Activated T-helper 1 cell treated with anti-CD3 and anti-CD28 coated beads, Interleukin-12 subunit alpha, Interleukin-12 subunit beta, Interleukin-2, Interleukin-4 antibody, amounts not matched to agents 30 ng/mL and 10 ng/mL and 1 ng/mL, durations not matched to agents 14 hours and 24 hours and 36 hours (primary cell): ENCODE measurements around the gene USO1. TPM values are rescaled to one million over a fixed set of nuclear protein-coding genes. Genes with fewer than 3 reads are reported as not detected.
"Not testable (repeated sequence)": the region's sequence is repeated elsewhere in the genome, so short reads cannot be mapped to it uniquely, and the experiment has no call there.

Experiments
- DNase-seq: peaks from one replicate; pipeline ENCODE4 v3.0.0; 2021; ENCODE audit warnings: low spot score
- H3K27ac Mint-ChIP-seq: one replicate; pipeline ENCODE4 v1.8.0; 2021; ENCODE audit warnings: mild to moderate bottlenecking, mixed read lengths
- H3K27me3 Mint-ChIP-seq: one replicate; pipeline ENCODE4 v1.8.0; 2022; ENCODE audit warnings: mild to moderate bottlenecking, moderate library complexity, mixed read lengths; ENCODE audit not compliant: insufficient read depth
- H3K36me3 Mint-ChIP-seq: one replicate; pipeline ENCODE4 v1.8.0; 2021; ENCODE audit warnings: low read depth, mixed read lengths
- H3K4me1 Mint-ChIP-seq: one replicate; pipeline ENCODE4 v1.8.0; 2021; ENCODE audit warnings: low read depth, mixed read lengths
- H3K4me3 Mint-ChIP-seq: one replicate; pipeline ENCODE4 v1.8.0; 2021; ENCODE audit warnings: mild to moderate bottlenecking, moderate library complexity, mixed read lengths
- H3K9me3 Mint-ChIP-seq: one replicate; pipeline ENCODE4 v1.8.0; 2021; ENCODE audit warnings: mixed read lengths
- intact Hi-C: fragments of 100-400 bp; cut with micrococcal nuclease; formaldehyde crosslinking; loops from one replicate; pipeline ENCODE4 v1.15.1; 2024
- total RNA-seq: library from RNA; stranded (reverse); gene quantifications from 2 replicates; pipeline ENCODE4 v1.2.3, GENCODE V29; 2022

Gene USO1
- total RNA-seq, 1 donor from 2014 or later = 44.5 TPM

DNA sequence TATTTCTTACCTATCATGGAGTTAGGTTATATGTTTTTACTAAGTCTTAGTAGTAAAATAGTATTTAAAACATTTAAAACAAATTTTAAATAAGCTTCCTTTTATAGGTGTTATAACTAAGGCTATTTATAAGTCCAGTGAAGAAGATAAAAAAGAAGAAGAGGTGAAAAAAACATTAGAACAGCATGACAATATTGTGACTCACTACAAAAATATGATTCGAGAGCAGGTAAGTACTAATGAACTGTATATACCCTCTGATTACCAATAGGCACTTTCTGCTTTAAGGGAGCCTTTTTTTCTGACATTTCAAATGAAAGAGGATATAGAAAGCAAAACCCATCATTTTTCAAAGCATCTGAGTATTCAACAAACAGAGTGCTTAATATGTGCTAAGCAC lies 76.6 kb downstream of the USO1 start:
- no peak for DNase-seq
- H3K27me3 Mint-ChIP-seq = no peaks in the 10 kb centered on the region
- no peaks in the 10 kb centered on the region for H3K9me3 Mint-ChIP-seq
- no peak overlapping the region for H3K4me3 Mint-ChIP-seq
- peaks cover 18% of the 10 kb centered on the region for H3K36me3 Mint-ChIP-seq
- no peaks in the 10 kb centered on the region for H3K4me1 Mint-ChIP-seq
- H3K27ac Mint-ChIP-seq = no peak overlapping the region
- intact Hi-C loops = no loop called here

DNA sequence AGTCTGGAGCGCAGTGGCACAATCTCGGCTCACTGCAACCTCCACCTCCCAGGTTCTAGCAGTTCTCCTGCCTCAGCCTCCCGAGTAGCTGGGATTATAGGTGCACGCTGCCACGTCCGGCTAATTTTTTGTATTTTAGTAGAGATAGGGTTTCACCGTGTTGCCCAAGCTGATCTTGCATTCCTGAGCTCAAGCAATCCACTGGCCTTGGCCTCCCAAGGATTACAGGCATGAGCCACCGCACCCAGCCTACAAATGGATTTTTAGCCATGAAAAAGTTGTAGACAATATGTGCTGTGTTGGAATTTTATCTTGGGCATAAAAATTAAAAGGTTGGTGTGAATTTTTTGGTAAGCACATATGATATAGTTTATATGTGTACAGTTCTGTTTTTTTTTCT lies 81.7 kb downstream of the USO1 start:
- H3K4me1 Mint-ChIP-seq, H3K27ac Mint-ChIP-seq, DNase-seq, intact Hi-C loops, H3K9me3 Mint-ChIP-seq, H3K4me3 Mint-ChIP-seq, H3K27me3 Mint-ChIP-seq: not testable (repeated sequence)
- peaks cover 21% of the 10 kb centered on the region for H3K36me3 Mint-ChIP-seq

DNA sequence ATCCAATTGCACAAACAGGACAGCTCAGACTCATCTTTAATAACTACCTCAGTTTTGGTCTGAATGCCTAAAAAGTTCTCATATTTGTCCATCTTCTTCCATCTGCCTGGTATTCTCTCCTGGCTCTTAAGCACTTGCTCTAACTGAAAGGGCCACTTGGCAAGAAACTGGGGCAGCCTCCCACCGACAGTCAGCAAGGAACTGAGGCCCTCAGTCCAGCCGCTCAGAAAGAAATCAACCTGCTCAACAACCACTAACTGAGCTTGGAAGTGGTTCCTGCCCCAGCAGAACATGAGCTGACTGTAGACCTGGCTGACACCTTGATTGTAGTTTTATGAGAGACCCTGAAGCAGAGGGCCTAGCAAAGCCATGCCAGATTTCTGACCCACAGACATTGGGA lies 93.5 kb downstream of the USO1 start:
- H3K4me3 Mint-ChIP-seq = no peak overlapping the region
- H3K36me3 Mint-ChIP-seq = peaks cover 24% of the 10 kb centered on the region
- no peaks in the 10 kb centered on the region for H3K27me3 Mint-ChIP-seq
- intact Hi-C loops = no loop called here
- no peaks in the 10 kb centered on the region for H3K9me3 Mint-ChIP-seq
- no peaks in the 10 kb centered on the region for H3K4me1 Mint-ChIP-seq
- no peak overlapping the region for H3K27ac Mint-ChIP-seq
- DNase-seq = no peak

DNA sequence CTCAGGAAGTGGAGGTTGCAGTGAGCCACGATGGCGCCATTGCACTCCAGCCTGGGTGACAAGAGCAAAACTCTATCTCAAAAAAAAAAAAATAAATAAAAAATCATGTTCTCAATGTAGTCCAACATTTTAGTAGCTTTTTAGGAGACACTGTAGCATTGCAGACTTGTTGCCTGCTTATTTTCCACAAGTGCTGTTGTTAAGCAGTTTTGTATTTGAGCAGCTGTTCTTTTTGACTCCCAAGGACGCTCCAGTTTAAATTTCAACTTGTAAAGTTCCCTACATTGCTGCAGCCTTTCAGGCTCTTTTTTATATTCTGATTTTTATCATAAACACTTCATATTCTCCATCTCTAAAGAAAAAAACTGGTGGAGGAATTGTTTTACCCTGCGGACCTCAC lies 94.7 kb downstream of the USO1 start:
- intact Hi-C loops = no loop called here
- peaks cover 23% of the 10 kb centered on the region for H3K36me3 Mint-ChIP-seq
- no peaks in the 10 kb centered on the region for H3K4me1 Mint-ChIP-seq
- no peak overlapping the region for H3K4me3 Mint-ChIP-seq
- no peak overlapping the region for H3K27ac Mint-ChIP-seq
- H3K9me3 Mint-ChIP-seq = no peaks in the 10 kb centered on the region
- no peaks in the 10 kb centered on the region for H3K27me3 Mint-ChIP-seq
- DNase-seq = no peak

DNA sequence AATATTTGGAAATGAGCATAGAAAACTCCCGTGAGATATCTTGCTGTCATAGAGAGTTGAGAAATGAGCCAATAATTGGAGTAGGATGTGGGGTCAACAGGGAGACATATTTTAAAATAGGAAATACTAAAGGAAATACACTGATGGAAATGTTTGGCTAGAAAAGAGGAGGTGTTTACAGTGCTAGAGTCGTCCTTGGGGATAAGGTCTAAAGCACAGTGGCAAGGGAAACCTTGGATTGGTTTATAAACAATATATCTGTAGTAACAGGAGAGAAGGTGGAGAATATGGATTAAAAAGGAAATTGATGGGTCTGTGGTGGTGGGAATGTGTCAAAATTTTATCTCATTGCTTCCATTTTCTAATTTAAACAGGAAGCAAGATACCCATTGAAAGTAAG lies 95.8 kb downstream of the USO1 start:
- no peaks in the 10 kb centered on the region for H3K9me3 Mint-ChIP-seq
- no peak overlapping the region for H3K4me3 Mint-ChIP-seq
- intact Hi-C loops = no loop called here
- no peaks in the 10 kb centered on the region for H3K27me3 Mint-ChIP-seq
- DNase-seq = no peak
- peaks cover 13% of the 10 kb centered on the region for H3K36me3 Mint-ChIP-seq
- H3K27ac Mint-ChIP-seq = no peak overlapping the region
- no peaks in the 10 kb centered on the region for H3K4me1 Mint-ChIP-seq

DNA sequence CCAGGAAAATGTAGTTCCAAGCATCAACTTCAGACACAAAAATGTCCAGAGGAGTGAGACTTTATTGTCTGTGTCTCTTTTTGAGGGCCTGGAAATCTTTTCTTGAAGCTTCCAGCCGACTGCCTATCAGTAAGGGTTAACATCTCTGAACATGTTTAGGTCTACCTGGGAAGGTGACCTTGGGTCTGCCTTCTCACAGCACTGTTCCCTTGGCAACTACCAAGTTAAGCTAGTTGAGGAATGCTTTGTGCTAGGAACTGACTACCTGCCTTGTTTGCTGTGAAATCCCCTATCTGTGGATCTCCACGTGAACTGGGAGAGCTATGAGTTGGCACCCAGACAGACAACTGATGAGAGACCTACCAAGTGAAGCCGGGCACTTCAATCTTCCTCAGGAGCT lies 96.3 kb downstream of the USO1 start:
- H3K4me1 Mint-ChIP-seq = no peaks in the 10 kb centered on the region
- no peak overlapping the region for H3K27ac Mint-ChIP-seq
- DNase-seq = no peak
- peaks cover 9% of the 10 kb centered on the region for H3K36me3 Mint-ChIP-seq
- H3K4me3 Mint-ChIP-seq = no peak overlapping the region
- no peaks in the 10 kb centered on the region for H3K9me3 Mint-ChIP-seq
- no peaks in the 10 kb centered on the region for H3K27me3 Mint-ChIP-seq
- intact Hi-C loops = no loop called here

DNA sequence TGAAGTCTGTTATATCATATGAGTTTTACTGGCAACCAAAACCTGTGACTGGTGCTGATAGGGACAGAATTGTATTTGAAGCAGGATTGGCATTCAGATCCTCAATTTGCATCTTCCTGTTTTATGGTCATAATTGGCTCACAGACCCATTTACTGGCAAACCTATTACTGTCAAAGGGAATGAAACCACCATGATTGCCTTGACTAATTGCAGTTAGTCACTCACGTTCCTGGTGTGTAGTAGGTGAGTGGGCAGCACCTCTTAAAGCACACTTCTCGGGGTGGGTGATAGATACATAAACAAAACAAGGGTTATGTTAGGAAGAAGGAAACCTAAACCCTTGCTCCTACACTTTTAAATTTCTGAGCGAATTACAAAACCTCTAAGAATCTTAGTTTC lies 96.8 kb downstream of the USO1 start:
- Mint-ChIP-seq H3K4me1 (no peaks in the 10 kb centered on the region), H3K9me3 (no peaks in the 10 kb centered on the region), H3K4me3 (no peak overlapping the region), H3K27me3 (no peaks in the 10 kb centered on the region), H3K36me3 (peaks cover 6% of the 10 kb centered on the region), H3K27ac (no peak overlapping the region)
- intact Hi-C loops = no loop called here
- no peak for DNase-seq

DNA sequence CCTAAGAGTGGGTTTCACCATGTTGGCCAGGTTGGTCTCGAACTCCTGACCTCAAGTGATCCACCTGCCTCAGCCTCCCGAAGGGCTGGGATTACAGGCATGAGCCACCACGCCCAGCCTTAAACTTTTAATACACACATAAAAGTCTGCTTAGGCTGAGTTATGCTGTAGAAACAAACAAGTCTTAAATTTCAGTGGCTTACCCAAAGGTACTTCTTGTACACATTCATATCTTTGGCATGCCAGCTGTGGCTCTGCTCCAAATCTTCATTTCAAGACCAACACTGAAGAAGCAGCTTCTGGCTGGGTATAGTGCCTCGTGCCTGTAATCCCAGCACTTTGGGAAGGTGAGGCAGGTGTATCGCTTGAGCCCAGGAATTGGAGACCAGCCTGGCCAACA lies 97.6 kb downstream of the USO1 start:
- Mint-ChIP-seq H3K4me3 (no peak overlapping the region), H3K27ac (no peak overlapping the region), H3K36me3 (peaks cover 4% of the 10 kb centered on the region), H3K27me3 (no peaks in the 10 kb centered on the region), H3K4me1 (no peaks in the 10 kb centered on the region), H3K9me3 (no peaks in the 10 kb centered on the region)
- intact Hi-C loops = no loop called here
- DNase-seq = no peak

DNA sequence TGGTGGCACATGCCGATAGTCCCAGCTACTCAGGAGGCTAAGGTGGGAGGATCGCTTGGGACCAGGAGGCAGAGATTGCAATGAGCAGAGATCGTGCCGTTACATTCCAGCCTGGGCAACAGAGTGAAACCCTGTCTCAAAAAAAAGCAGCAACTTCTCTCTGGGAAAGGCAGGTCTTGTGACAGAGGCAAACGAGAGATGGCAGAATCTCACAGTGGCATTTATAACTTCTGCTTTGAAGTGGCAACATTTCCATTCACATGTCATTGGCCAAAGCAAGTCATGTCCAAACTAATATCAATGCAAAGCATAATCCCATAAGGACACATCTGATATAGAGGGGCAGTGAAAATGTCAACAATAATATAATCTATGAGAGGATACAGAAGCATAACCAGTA lies 98.0 kb downstream of the USO1 start:
- Mint-ChIP-seq H3K27ac (no peak overlapping the region), H3K27me3 (no peaks in the 10 kb centered on the region), H3K9me3 (no peaks in the 10 kb centered on the region), H3K36me3 (peaks cover 3% of the 10 kb centered on the region), H3K4me1 (no peaks in the 10 kb centered on the region), H3K4me3 (no peak overlapping the region)
- intact Hi-C loops = no loop called here
- DNase-seq = no peak

DNA sequence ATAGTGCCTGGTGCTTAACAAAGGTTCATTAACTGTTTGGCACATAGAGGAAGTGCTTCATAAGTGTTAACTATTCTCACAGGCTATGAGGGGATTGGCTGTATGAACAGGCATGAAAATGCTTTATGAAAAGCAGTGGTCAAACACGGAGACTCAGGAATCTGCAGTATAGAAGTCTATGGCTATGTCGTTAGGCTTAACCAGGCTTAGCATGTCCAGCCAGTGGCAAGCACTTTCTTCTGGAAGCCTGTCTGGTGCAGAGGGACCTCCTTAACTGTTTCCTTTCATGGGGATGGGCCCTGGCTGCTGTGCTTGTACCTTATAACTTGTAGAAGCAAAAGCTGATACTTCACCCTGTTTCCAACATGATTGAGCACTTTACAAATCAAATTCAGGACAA lies 99.4 kb downstream of the USO1 start:
- Mint-ChIP-seq H3K27ac (no peak overlapping the region), H3K27me3 (no peaks in the 10 kb centered on the region), H3K36me3 (no peaks in the 10 kb centered on the region), H3K9me3 (no peaks in the 10 kb centered on the region), H3K4me1 (no peaks in the 10 kb centered on the region), H3K4me3 (no peak overlapping the region)
- intact Hi-C loops = no loop called here
- DNase-seq = no peak

DNA sequence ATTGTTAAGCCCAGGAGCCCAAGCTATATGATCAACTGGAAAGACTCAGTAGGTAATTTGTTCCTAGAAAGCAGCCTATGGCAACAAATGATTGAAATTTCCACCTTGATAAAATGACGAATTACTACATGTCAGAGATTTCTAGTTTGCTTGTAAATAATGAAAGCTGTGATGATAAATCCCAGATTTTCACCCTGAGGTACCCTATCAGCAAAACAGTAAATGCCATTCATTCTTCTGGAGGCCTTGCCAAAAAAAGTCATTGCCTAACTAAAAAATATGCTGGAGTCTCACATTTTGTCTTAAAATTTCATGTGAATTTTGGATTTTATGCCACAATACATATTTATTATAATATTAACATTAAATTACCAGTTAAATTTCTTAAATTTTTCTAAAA lies 106.5 kb downstream of the USO1 start:
- Mint-ChIP-seq H3K27ac (no peak overlapping the region), H3K4me3 (no peak overlapping the region), H3K27me3 (no peaks in the 10 kb centered on the region), H3K9me3 (no peaks in the 10 kb centered on the region), H3K36me3 (no peaks in the 10 kb centered on the region), H3K4me1 (no peaks in the 10 kb centered on the region)
- no peak for DNase-seq
- intact Hi-C loops = no loop called here

DNA sequence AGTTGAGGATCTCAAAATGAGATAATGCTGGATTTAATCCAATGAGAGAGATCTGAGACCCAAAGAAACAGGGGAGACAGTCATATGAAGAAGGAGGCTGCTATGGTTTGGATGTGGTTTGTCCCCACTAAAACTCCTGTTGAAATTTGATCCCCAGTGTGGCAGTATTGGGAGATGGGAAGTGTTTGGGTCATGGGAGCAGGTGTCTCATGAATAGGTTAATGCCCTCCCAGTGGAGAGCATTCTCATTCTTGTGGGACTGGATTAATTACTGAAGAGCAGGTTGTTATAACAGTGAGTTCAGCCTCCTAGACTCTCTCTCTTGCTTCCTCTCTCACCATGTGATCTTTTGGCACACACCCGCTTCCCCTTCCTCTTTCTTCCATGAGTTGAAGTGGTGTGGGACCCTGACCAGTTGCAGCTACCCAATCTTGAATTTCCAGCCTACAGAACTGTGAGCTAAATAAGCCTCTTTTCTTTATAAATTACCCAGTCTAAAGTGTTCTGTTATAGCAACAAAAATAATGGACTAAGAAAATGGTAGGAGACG lies 107.6 kb downstream of the USO1 start:
- intact Hi-C loops = no loop called here
- Mint-ChIP-seq H3K9me3 (no peaks in the 10 kb centered on the region), H3K36me3 (no peaks in the 10 kb centered on the region), H3K4me3 (no peak overlapping the region), H3K27me3 (no peaks in the 10 kb centered on the region), H3K27ac (no peak overlapping the region), H3K4me1 (no peaks in the 10 kb centered on the region)
- DNase-seq = no peak

DNA sequence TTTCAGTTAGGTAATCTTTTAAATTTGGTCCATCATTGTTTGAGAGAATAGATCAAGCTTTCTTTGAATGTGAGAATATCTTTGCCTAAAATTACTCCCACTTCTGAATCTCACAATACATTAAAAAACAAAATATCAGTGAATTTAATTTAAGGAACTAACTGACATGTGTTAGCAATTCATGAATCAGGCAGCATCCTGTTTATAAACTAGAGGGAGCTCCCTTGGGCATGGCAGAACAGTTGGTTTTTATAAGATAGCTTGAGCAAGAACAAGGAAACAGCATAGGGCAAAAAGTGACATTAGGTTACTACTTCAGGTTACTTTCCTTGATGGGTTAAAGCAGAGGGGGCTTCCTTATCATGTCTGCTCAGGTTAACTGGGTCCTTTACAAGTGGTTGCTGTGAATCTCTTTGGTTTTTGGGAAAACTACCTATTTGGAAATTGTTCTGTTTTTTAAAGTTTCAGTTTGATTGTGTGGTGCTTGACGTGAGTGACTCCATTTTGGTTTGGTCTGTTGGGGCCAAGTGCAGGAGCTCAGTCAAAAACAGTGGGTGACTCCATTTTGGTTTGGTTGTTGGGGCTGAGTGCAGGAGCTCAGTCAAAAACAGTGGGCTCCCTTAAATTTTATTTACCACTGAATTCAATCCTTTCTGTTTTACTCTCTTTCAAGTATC lies 109.9 kb downstream of the USO1 start:
- H3K27me3 Mint-ChIP-seq = no peaks in the 10 kb centered on the region
- no peak overlapping the region for H3K4me3 Mint-ChIP-seq
- intact Hi-C loops = no loop called here
- no peaks in the 10 kb centered on the region for H3K36me3 Mint-ChIP-seq
- DNase-seq = no peak
- no peak overlapping the region for H3K27ac Mint-ChIP-seq
- H3K9me3 Mint-ChIP-seq = no peaks in the 10 kb centered on the region
- no peaks in the 10 kb centered on the region for H3K4me1 Mint-ChIP-seq

DNA sequence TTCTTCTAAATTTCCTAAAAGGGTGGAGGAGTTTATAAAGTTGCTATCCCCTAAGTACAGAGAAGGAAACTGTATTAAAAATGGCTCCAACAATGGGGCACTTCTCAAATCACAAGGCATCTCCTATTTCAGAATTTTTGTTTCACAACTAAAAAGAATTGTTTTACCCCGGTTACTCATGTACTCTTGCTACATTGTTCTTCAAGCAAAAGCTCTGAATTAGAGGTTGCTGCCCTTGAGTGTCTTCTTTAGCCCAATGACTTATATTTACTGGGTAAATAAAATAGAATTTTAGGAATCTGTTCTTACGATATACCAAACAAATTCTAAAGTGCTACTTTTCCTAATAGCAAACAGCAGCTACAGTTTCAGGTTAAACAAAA lies 110.4 kb downstream of the USO1 start:
- Mint-ChIP-seq H3K36me3 (no peaks in the 10 kb centered on the region), H3K27ac (no peak overlapping the region), H3K4me1 (no peaks in the 10 kb centered on the region), H3K9me3 (no peaks in the 10 kb centered on the region), H3K4me3 (no peak overlapping the region), H3K27me3 (no peaks in the 10 kb centered on the region)
- intact Hi-C loops = no loop called here
- DNase-seq = no peak
